HG03139 (cell line): ENCODE measurements around the gene PIK3R6.
"Not testable (repeated sequence)": the region's sequence is repeated elsewhere in the genome, so short reads cannot be mapped to it uniquely, and the experiment has no call there.

ENCODE experiments used
- ATAC-seq: cut with Tn5 transposase; IDR thresholded peaks from one replicate; pipeline ENCODE4 v1.9.1; 2021; ENCODE audit not compliant: unreplicated experiment

PIK3R6 gene

GRCh38 chr17:8894673-8895578, 27.5 kb upstream of the PIK3R6 start:
- no peak for ATAC-seq

- no peak for ATAC-seq
Measured at GRCh38 chr17:8894202-8894671, 26.8 kb upstream of the PIK3R6 start.

GRCh38 chr17:8893621-8894201, 26.2 kb upstream of the PIK3R6 start:
- ATAC-seq: no peak

- ATAC-seq: no peak
Measured at GRCh38 chr17:8893059-8893458, 25.6 kb upstream of the PIK3R6 start.

GRCh38 chr17:8892338-8892690, 24.8 kb upstream of the PIK3R6 start:
- no peak for ATAC-seq

- ATAC-seq: no peak
Measured at GRCh38 chr17:8890671-8891070, 23.2 kb upstream of the PIK3R6 start.

- ATAC-seq: no peak
Measured at GRCh38 chr17:8889458-8890210, 22.2 kb upstream of the PIK3R6 start.

GRCh38 chr17:8888704-8889302, 21.3 kb upstream of the PIK3R6 start:
- no peak for ATAC-seq

GRCh38 chr17:8887834-8888703, 20.6 kb upstream of the PIK3R6 start:
- ATAC-seq: no peak

- ATAC-seq: no peak
Measured at GRCh38 chr17:8887301-8887700, 19.8 kb upstream of the PIK3R6 start.

GRCh38 chr17:8885967-8886684, 18.7 kb upstream of the PIK3R6 start:
- ATAC-seq: no peak

- ATAC-seq: not testable (repeated sequence)
Measured at GRCh38 chr17:8885163-8885966, 17.9 kb upstream of the PIK3R6 start.

- ATAC-seq: no peak
Measured at GRCh38 chr17:8884336-8884990, 17.0 kb upstream of the PIK3R6 start.

GRCh38 chr17:8883353-8883752, 15.9 kb upstream of the PIK3R6 start:
- no peak for ATAC-seq

- ATAC-seq: no peak
Measured at GRCh38 chr17:8881606-8882005, 14.1 kb upstream of the PIK3R6 start.

- ATAC-seq: no peak
Measured at GRCh38 chr17:8880466-8880865, 13.0 kb upstream of the PIK3R6 start.

GRCh38 chr17:8879410-8879809, 11.9 kb upstream of the PIK3R6 start:
- ATAC-seq: no peak

- ATAC-seq: no peak
Measured at GRCh38 chr17:8877984-8878383, 10.5 kb upstream of the PIK3R6 start.
